Adrenal gland (tissue), 12 donors: ENCODE measurements around the gene ACSL5. TPM values are rescaled to one million over a fixed set of nuclear protein-coding genes. Genes with fewer than 3 reads are reported as not detected.

ENCODE experiments used
- DNase-seq, 7 donors: peaks; one replicate each; pipeline ENCODE4 v3.0.0-alpha.2; 2019 to 2020
- H3K27ac ChIP-seq, 5 donors: fragments of 200-600 bp; sonication (generic) in 4 of 5; 1 replicate in 3 of 5; 2 replicates in 2 of 5; pipeline versions ENCODE4 v1.5.1 to v1.8.0; 2016 to 2020; ENCODE audit warnings: mild to moderate bottlenecking in 1 of 5
- H3K27me3 ChIP-seq: fragments of 200-600 bp; 2 replicates; pipeline ENCODE4 v1.8.0; 2021
- H3K36me3 ChIP-seq, 2 donors: fragments of 200-600 bp; replicated peaks in 1 of 2; 1 replicate in 1 of 2; 2 replicates in 1 of 2; pipeline versions ENCODE4 v1.5.1 to v1.8.0; 2018 to 2022
- H3K4me1 ChIP-seq, 2 donors: fragments of 200-600 bp; replicated peaks in 1 of 2; 1 replicate in 1 of 2; 2 replicates in 1 of 2; pipeline versions ENCODE4 v1.5.1 to v1.8.0; 2018 to 2021
- H3K4me3 ChIP-seq, 4 donors: fragments of 200-600 bp; sonication (generic) in 3 of 4; one replicate each; pipeline ENCODE4 v1.5.1; 2016 to 2018
- H3K9me3 ChIP-seq, 3 donors: fragments of 200-600 bp; sonication (generic) in 1 of 3; replicated peaks in 1 of 3; 1 replicate in 2 of 3; 2 replicates in 1 of 3; pipeline versions ENCODE4 v1.5.1 to v1.8.0; 2016 to 2021
- POLR2A ChIP-seq, 2 donors: fragments of 450-650 bp; IDR thresholded peaks; one replicate each; pipeline ENCODE4 v1.6.1; 2017; ENCODE audit warnings: antibody characterized with exemption in 2 of 2, mild to moderate bottlenecking in 2 of 2, moderate library complexity in 1 of 2
- WGBS, 4 donors: extraction: QIAGEN DNeasy Blood & Tissue Kit in 2 of 4; methylation state at CpG; one replicate each; pipeline versions ENCODE4 v1.1.5 to v1.1.7; 2013 to 2017; 5-methylcytosine and 5-hydroxymethylcytosine counted together
- intact Hi-C, 2 donors: fragments of 100-400 bp; cut with DNase I; formaldehyde crosslinking; loops; one replicate each; pipeline versions ENCODE4 v1.14.1 to v1.15.0; 2022 to 2023
- polyA plus RNA-seq, 3 donors: library from polyadenylated mRNA; stranded (reverse); fragments of 200-250 nt in 2 of 3; fragments of 350-450 nt in 1 of 3; fragmentation: Illumina TruSeq in 1 of 3; extraction: RNeasy Lipid Tissue Mini Kit (QIAGEN cat#74804) in 1 of 3; gene quantifications; one replicate each; pipeline ENCODE4 v1.2.3, GENCODE V29; 2013 to 2014
- total RNA-seq, 9 donors: library from RNA; depleted of rRNA in 4 of 9; stranded (reverse); fragments of >200 nt in 4 of 9; fragments of 120-200 nt in 1 of 9; fragmentation: NEBNext Ultra II Directional in 1 of 9; extraction: Animal tissue kit (Norgen Biotek cat#: 25700) in 1 of 9; gene quantifications; one replicate each; pipeline versions ENCODE4 v1.1.0 to v1.2.4, GENCODE V29; 2013 to 2023
- TF ChIP-seq, protein P1 (sequence below), 6 experiments: fragments of 450-650 bp in 4 of 6; fragments of 200-600 bp in 2 of 6; sonication (generic) in 1 of 6; IDR thresholded peaks; 1 replicate in 5 of 6; 2 replicates in 1 of 6; pipeline versions ENCODE4 v1.5.1 to v1.8.0; 2016 to 2021; ENCODE audit warnings: antibody characterized with exemption in 6 of 6, mild to moderate bottlenecking in 2 of 6, moderate library complexity in 1 of 6
- donor health status: healthy with polysubstance abuse.
- donor health status: Bipolar disorder and iron deficiency.
- donor health status: DM: yes; HTN: yes; CAD: no.
- donor health status: DM: no; HTN: no; CAD: no.
- donor health status: DM: no; HTN: no; CAD: no.
- donor health status: DM: yes; HTN: yes; CAD: no.

The ACSL5 gene
- total and polyA plus RNA-seq, 12 donors, result 2.1 to 8.6 (median 6.7) TPM

DNA sequence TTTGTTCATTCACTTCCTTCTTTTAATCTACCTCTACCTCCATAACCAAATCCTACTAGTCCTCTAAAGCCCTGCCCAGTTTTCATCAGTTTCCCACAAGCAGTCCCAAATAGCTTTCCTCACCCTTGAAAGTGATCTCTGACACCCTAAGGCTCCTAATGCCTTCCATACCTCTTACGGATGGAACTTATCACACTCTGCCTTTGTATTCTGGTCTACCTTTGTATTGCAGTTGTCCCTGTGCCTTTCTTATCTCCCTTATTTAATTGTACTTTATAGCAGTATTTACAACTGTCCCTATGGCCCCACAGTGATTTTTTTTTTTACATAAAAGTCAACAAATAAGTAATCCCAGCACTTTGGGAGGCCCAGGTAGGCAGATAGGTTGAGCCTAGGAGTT, 33.8 kb downstream of the ACSL5 start:
- Histone ChIP-seq H3K9me3 (no peaks in the 10 kb centered on the region), H3K27ac (no peak overlapping the region), H3K36me3 (no peaks in the 10 kb centered on the region), H3K4me1 (no peaks in the 10 kb centered on the region), H3K27me3 (no peaks in the 10 kb centered on the region), H3K4me3 (no peak overlapping the region)
- intact Hi-C loops, result no loop called here
- TF ChIP-seq, protein P1, sequence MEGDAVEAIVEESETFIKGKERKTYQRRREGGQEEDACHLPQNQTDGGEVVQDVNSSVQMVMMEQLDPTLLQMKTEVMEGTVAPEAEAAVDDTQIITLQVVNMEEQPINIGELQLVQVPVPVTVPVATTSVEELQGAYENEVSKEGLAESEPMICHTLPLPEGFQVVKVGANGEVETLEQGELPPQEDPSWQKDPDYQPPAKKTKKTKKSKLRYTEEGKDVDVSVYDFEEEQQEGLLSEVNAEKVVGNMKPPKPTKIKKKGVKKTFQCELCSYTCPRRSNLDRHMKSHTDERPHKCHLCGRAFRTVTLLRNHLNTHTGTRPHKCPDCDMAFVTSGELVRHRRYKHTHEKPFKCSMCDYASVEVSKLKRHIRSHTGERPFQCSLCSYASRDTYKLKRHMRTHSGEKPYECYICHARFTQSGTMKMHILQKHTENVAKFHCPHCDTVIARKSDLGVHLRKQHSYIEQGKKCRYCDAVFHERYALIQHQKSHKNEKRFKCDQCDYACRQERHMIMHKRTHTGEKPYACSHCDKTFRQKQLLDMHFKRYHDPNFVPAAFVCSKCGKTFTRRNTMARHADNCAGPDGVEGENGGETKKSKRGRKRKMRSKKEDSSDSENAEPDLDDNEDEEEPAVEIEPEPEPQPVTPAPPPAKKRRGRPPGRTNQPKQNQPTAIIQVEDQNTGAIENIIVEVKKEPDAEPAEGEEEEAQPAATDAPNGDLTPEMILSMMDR (IDR thresholded peaks at IDR 0.05), result no peak
- TF ChIP-seq POLR2A (IDR thresholded peaks at IDR 0.05), result no peak
- WGBS, 4 donors, result 88 to 100% (median 95%) methylated on average over 1 of the region's 1 CpG
- no peak for DNase-seq

DNA sequence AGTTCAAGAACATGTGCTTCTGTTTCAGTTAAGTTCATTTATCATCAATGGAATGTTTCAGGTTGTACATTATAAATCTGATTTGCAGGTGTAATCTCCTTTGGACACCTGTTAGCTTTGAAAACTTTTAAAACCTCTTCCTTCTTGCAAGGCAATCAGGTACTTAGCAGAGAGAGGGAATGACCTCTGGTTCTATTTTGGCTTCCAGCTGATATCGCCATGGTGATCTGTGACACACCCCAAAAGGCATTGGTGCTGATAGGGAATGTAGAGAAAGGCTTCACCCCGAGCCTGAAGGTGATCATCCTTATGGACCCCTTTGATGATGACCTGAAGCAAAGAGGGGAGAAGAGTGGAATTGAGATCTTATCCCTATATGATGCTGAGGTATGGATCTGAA, 35.4 kb downstream of the ACSL5 start:
- WGBS, 4 donors, result 70 to 83% (median 73%) methylated on average over 2 of the region's 2 CpGs
- Histone ChIP-seq H3K27me3 (no peaks in the 10 kb centered on the region), H3K9me3 (no peaks in the 10 kb centered on the region), H3K27ac (no peak overlapping the region), H3K4me3 (no peak overlapping the region), H3K4me1 (no peaks in the 10 kb centered on the region), H3K36me3 (no peaks in the 10 kb centered on the region)
- no peak for DNase-seq
- TF ChIP-seq POLR2A (IDR thresholded peaks at IDR 0.05), result no peak
- TF ChIP-seq, protein P1 (IDR thresholded peaks at IDR 0.05), result no peak
- intact Hi-C loops, result no loop called here

DNA sequence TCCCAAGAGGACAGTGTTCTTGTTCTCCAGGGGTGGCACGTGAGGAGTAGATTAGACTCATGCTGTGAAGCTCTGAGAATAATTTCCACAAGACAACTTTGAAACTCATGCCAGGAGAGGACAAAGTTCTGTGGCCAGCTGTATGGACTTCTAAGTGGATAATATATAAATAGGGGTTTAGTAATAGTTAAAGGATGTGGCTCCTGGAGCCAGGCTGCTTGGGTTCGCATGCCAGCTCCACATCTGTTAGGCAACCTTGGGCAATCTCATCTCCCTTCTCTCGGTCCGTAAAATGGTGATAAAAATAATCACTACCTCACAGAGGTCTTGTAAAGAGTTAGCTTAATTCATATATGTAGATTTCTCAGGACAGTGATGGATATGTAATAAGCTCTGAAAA, 35.8 kb downstream of the ACSL5 start:
- no peak for TF ChIP-seq POLR2A (IDR thresholded peaks at IDR 0.05)
- TF ChIP-seq, protein P1 (IDR thresholded peaks at IDR 0.05), result no peak
- H3K27me3 ChIP-seq, result no peaks in the 10 kb centered on the region
- DNase-seq, result no peak
- H3K27ac ChIP-seq, result no peak overlapping the region
- WGBS, 4 donors, result 55 to 69% (median 57%) methylated on average over 4 of the region's 4 CpGs
- no peaks in the 10 kb centered on the region for H3K9me3 ChIP-seq
- H3K36me3 ChIP-seq, result no peaks in the 10 kb centered on the region
- no peak overlapping the region for H3K4me3 ChIP-seq
- intact Hi-C loops, result no loop called here
- no peaks in the 10 kb centered on the region for H3K4me1 ChIP-seq

DNA sequence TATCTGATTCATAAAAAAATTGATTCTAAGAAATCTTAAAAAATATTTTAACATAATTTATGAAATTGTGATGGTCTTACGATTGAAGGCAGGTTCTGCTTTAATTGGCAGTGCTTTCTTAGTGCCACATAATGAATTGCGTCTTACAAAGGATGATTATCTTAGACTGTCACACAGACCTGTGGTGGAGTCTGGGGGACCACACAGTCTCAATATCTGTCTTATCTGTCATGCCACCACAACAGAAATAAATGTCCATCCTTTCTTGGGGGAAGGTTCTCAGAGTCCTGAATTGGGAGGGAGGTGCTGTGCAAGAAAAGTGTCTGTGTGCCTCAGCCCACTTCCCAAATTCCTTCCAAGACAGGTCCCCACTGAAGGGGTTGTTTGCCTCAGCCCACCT, 38.8 kb downstream of the ACSL5 start:
- no peaks in the 10 kb centered on the region for H3K36me3 ChIP-seq
- H3K4me3 ChIP-seq, result no peak overlapping the region
- TF ChIP-seq, protein P1 (IDR thresholded peaks at IDR 0.05), result no peak
- TF ChIP-seq POLR2A (IDR thresholded peaks at IDR 0.05), result no peak
- 87 to 93% (median 91%) methylated on average over 2 of the region's 2 CpGs for WGBS, 4 donors
- no peaks in the 10 kb centered on the region for H3K27me3 ChIP-seq
- intact Hi-C loops, result no loop called here
- no peaks in the 10 kb centered on the region for H3K9me3 ChIP-seq
- DNase-seq, result no peak
- no peak overlapping the region for H3K27ac ChIP-seq
- no peaks in the 10 kb centered on the region for H3K4me1 ChIP-seq
